B cell (primary cell): Measurements from ENCODE around the gene AOAH.

Experiments
- EZH2 ChIP-seq: IDR thresholded peaks from 2 replicates; pipeline ENCODE4 v1.6.1; 2012; ENCODE audit warnings: borderline replicate concordance, low read depth, mild to moderate bottlenecking, moderate library complexity, low read length; ENCODE audit not compliant: insufficient read depth, poor library complexity, severe bottlenecking
- TF ChIP-seq, protein P1 (sequence below): fragments of 200-600 bp; IDR thresholded peaks from one replicate; pipeline ENCODE4 v1.8.0; 2022; ENCODE audit warnings: antibody characterized with exemption, mild to moderate bottlenecking

DNA sequence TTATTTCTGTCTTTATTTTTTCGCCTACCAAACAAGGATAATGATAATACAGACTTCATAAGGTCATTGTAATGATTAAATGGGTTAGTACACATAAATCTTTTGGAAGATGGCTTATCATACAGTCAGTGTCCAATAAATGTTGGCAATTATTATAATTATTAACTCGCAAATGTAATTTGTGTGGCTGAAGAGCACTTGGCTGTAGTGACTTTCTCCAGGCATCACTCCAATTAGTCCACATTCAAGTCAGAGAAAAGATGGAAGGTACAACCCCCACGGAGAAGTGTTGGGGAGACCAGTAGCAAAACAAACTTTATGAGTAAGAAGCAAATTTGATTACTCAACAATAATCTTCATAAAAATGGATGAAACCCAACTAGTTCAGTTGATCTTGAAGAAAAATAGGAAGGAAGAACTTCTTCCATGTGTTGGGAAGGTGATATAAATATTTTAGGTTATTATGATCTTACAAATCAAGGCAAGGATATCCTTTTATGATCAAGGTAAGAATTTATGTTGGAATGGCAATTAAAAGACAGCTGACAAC lies 5.1 kb downstream of the AOAH start:
- TF ChIP-seq, protein P1, sequence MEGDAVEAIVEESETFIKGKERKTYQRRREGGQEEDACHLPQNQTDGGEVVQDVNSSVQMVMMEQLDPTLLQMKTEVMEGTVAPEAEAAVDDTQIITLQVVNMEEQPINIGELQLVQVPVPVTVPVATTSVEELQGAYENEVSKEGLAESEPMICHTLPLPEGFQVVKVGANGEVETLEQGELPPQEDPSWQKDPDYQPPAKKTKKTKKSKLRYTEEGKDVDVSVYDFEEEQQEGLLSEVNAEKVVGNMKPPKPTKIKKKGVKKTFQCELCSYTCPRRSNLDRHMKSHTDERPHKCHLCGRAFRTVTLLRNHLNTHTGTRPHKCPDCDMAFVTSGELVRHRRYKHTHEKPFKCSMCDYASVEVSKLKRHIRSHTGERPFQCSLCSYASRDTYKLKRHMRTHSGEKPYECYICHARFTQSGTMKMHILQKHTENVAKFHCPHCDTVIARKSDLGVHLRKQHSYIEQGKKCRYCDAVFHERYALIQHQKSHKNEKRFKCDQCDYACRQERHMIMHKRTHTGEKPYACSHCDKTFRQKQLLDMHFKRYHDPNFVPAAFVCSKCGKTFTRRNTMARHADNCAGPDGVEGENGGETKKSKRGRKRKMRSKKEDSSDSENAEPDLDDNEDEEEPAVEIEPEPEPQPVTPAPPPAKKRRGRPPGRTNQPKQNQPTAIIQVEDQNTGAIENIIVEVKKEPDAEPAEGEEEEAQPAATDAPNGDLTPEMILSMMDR: no peak
- TF ChIP-seq EZH2: no peak
